A549 treated with ZK216348 at 1 μM for 4 hours (cell line): Measurements from ENCODE around the gene IL21R. TPM values are rescaled to one million over a fixed set of nuclear protein-coding genes. Genes with fewer than 3 reads are reported as not detected.

Experiments
- total RNA-seq: library from RNA; stranded (reverse); fragments of 200-300 nt; extraction: Qiagen RNA extraction; gene quantifications from 5 replicates; pipeline ENCODE4 v1.2.3, GENCODE V29; 2022; ENCODE audit warnings: low read depth

Gene IL21R
- 0.05 TPM in 1 of 5 replicates, not detected in the others for total RNA-seq

GRCh38 chr16:27401768-27402568 is at the start of gene IL21R:
Gene IL21R, plus strand, starts transcription at chr16:27402174. Its CDS starts 27,898 bp downstream, at chr16:27430072.

Other genes with a start within 250 kb of the IL21R start
- 1.7 to 3.6 TPM (median 2.4 TPM) in 5 replicates for gene KDM8, start 198.6 kb upstream of the IL21R start, total RNA-seq
- 52.7 to 62.7 TPM (median 56.0 TPM) in 5 replicates for gene NSMCE1, start 133.4 kb upstream of the IL21R start, total RNA-seq
- 28.9 to 42.1 TPM (median 36.5 TPM) in 5 replicates for gene IL4R, start 88.2 kb upstream of the IL21R start, total RNA-seq
- gene GTF3C1, start 147.7 kb downstream of the IL21R start, total RNA-seq, result 42.7 to 83.4 TPM (median 74.6 TPM) in 5 replicates
- gene KATNIP, start 148.0 kb downstream of the IL21R start, total RNA-seq, result 9.5 to 17.2 TPM (median 12.1 TPM) in 5 replicates